ENCODE data around the gene SAA1.

The SAA1 gene

DNA sequence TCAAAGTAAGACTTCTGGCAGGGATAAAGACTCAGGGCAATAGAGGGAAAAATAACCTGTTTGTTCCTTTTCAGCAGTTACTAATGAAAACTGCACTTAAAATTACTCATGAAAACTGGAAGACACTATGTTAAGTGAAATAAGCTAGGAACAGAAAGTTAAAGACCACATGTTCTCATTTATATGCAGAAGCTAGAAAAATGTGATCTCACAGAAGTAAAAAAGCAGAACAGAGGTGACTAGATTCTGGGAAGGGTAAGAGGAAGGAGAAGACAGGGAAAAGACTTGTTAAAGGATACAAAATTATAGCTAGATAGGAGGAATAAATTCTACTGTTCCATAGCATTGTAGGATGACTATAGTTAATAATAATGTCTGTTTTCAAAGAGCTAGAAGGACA is 33.7 kb downstream of the SAA1 start:
- DNase-seq: no peak
- in situ Hi-C loops (cut with MboI; ENCODE audit: low pct_unique_long_range_greater_than_20kb, low sequenced_read_pairs): no loop called here

DNA sequence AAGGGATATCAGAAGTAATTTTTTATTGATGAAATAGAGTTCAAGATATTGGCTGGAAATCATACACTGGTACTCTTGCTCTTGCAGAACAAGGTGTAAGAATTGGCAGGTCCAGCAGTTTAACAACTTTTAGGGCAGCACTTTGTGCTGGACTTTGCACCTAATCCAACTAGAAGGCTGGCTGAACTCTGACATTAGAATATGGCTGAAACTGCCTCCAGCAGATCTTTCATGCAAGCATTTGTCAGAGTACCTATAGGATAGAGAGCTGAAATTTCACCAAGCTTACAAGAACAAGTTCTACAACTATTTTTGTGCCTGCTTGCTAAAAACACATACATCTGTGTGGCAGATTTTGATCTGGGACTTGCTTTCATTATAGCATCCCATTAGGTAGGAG is 38.7 kb downstream of the SAA1 start:
- no peak for DNase-seq
- in situ Hi-C loops (cut with MboI; ENCODE audit: low pct_unique_long_range_greater_than_20kb, low sequenced_read_pairs): no loop called here

- in situ Hi-C loops (cut with MboI; ENCODE audit: low pct_unique_long_range_greater_than_20kb, low sequenced_read_pairs): no loop called here
- DNase-seq: no peak
These were observed 41.5 kb downstream of the SAA1 start for GRCh38 chr11:18307461-18308139.

DNA sequence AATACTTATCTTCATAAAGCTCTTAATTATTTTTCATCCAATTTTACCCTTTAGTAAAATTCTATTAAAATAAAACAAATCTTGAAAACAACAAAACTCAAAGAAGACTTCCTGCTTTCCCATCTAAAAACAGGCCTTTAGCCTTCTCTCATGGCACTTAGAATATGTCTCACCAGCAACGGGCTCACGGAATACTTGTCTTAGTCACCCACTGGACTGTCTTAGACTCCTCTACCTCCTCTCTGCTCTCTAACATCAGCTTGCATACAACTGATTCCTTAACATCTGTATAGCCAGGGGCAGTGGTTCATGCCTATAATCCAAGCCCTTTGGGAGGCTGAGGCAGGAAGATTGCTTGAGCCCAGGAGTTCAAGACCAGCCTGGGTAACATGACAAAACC is 42.2 kb downstream of the SAA1 start:
- in situ Hi-C loops (cut with MboI; ENCODE audit: low pct_unique_long_range_greater_than_20kb, low sequenced_read_pairs): no loop called here
- DNase-seq: no peak

DNA sequence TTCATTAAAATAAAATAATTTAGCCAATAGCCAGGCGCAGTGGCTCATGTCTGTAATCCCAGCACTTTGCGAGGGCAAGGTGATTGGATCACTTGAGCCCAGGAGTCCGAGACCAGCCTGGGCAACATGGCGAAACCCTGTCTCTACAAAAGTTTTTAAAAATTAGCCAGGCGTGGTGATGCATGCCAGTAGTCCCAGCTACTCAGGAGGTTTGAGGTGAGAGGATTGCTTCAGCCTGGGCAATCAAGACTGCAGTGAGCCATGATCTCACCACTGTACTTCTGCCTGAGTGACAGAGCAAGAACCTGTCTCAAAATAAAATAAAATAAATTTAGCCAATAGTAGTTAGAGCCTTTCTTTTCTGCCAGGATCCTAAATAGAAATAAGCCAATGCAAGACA is 43.6 kb downstream of the SAA1 start:
- DNase-seq: no peak
- in situ Hi-C loops (cut with MboI; ENCODE audit: low pct_unique_long_range_greater_than_20kb, low sequenced_read_pairs): no loop called here

- in situ Hi-C loops (cut with MboI; ENCODE audit: low pct_unique_long_range_greater_than_20kb, low sequenced_read_pairs): no loop called here
- no peak for DNase-seq
These were observed 44.8 kb downstream of the SAA1 start for GRCh38 chr11:18310800-18311340.

GRCh38 chr11:18312012-18312411 is 45.9 kb downstream of the SAA1 start:
- no peak for DNase-seq
- in situ Hi-C loops (cut with MboI; ENCODE audit: low pct_unique_long_range_greater_than_20kb, low sequenced_read_pairs): no loop called here

DNA sequence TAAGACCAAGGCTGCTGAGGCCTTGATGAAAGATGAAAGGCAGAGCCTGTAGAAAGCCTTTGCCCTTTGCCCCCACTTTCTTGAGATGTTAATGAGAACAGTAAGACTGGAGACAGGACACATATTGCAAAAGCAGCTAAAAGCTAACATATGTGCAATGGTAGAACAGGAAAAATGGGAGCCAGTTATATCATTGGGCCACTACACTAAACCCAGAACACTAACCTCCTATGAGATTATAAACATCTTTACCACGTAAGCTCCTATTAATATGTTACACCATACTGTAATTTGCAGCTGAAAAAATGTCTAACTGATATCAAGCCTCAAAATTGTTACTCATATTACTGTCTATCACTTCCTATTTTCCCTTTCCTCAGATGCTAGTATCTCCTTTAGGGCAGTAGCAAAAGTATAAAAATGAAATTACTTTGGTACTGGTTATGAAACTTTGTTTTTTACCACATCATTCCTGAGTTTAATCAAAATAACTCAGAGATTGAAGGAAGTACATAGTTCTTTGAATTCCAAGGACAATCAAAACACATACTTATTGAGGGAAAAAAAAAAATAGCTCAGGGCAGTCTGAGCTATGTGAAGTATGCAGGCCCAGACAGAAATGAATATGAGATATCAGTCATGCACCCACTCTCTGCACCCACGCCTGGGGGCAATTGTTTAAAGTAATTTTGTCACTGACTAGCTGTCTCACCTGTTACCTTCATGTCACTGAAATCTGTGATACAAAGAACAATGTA is 46.8 kb downstream of the SAA1 start:
- in situ Hi-C loops (cut with MboI; ENCODE audit: low pct_unique_long_range_greater_than_20kb, low sequenced_read_pairs): no loop called here
- DNase-seq: no peak

DNA sequence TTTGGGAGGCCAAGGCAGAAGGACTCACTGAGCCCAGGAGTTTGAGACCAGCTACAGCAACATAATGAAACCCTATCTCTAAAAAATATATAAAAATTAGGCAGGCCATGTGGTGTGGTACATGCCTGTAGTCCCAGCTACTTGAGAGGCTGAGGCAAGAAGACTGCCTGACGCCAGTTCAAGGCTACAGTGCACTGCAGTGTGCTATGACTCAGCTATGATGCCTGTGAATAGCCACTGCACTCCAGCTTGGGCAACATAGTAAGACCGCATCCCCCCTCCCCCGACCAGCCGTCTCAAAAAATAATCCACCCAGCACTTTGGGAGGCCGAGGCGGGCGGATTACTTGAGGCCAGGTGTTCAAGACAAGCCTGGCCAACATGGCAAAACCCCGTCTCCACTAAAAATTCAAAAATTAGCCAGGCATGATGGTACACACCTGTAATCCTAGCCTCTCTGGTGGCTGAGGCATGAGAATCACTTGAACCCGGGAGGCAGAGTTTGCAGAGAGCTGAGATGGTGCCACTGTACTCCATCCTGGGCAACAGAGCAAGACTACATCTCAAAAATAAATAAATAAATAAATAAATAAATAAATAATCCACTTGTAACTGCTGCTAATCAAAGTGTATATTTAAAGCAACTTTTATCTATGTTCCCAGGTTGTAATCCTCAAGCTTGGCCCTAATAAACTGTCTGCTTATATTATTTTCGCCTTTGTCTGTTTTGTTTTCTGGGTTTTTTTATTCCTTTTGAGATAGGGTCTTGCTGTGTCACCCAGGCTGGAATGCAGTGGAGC is 48.1 kb downstream of the SAA1 start:
- in situ Hi-C loops (cut with MboI; ENCODE audit: low pct_unique_long_range_greater_than_20kb, low sequenced_read_pairs): no loop called here
- no peak for DNase-seq

DNA sequence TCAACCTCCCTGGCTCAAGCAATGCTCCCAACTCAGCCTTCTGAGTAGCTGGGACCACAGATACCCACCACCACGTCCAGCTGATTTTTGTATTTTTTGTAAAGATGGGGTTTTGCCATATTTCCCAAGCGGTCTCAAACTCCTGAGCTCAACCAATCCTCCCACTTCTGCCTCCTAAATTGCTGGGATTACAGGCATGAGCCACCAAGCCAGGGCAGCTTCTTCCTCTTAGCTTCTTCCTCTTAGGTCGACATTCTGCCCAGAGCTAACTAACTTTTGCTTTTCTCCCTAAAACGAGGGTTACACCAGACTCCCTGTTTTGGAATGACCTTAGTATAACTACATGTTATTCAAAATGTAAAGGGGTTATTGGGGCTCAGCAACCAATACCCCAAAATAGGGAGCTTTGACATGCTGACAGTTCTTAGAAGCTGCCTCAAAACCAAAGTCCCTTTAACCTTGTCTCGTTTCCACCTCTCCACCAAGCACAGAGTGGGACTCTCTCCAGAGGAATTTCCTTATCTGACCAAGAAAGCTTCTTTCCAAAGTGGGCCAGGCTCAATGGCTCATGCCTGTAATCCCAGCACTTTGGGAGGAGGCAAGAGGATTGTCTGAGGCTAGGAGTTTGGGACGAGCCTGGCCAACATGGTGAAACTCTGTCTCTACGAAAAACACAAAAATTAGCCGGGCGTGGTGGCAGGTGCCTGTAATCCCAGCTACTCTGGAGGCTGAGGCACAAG is 48.9 kb downstream of the SAA1 start:
- DNase-seq: no peak
- in situ Hi-C loops (cut with MboI; ENCODE audit: low pct_unique_long_range_greater_than_20kb, low sequenced_read_pairs): no loop called here

GRCh38 chr11:18315893-18316292 is 49.8 kb downstream of the SAA1 start:
- in situ Hi-C loops (cut with MboI; ENCODE audit: low pct_unique_long_range_greater_than_20kb, low sequenced_read_pairs): no loop called here
- no peak for DNase-seq

GRCh38 chr11:18317551-18317950 is 51.5 kb downstream of the SAA1 start:
- no peak for DNase-seq
- in situ Hi-C loops (cut with MboI; ENCODE audit: low pct_unique_long_range_greater_than_20kb, low sequenced_read_pairs): no loop called here

Data from KBM-7 (cell line).